NK-92 (cell line): Measurements from ENCODE around the gene DYNLL1.

Experiments
- DNase-seq: peaks from one replicate; lab custom pipeline; 2025; ENCODE audit not compliant: unreplicated experiment; lab: John Stamatoyannopoulos, UW

DYNLL1 gene

GRCh38 chr12:120546050-120546386 is 50.1 kb downstream of the DYNLL1 start:
- DNase-seq, result no peak
